DOHH2 (cell line): ENCODE data around the gene MICU2.

Source experiments
- EZH2phosphoT487 ChIP-seq: fragments of 200-600 bp; sonication (generic); IDR thresholded peaks from 2 replicates; pipeline ENCODE4 v1.6.1; 2017; ENCODE audit warnings: borderline replicate concordance, mild to moderate bottlenecking, antibody characterized with exemption, low read length, moderate library complexity, mixed read lengths
- TF ChIP-seq, protein P1 (sequence below): fragments of 200-600 bp; sonication (generic); IDR thresholded peaks from one replicate; pipeline ENCODE4 v1.5.1; 2014; ENCODE audit warnings: antibody characterized with exemption, mild to moderate bottlenecking, low read depth, low read length; ENCODE audit not compliant: poor library complexity, severe bottlenecking

DNA sequence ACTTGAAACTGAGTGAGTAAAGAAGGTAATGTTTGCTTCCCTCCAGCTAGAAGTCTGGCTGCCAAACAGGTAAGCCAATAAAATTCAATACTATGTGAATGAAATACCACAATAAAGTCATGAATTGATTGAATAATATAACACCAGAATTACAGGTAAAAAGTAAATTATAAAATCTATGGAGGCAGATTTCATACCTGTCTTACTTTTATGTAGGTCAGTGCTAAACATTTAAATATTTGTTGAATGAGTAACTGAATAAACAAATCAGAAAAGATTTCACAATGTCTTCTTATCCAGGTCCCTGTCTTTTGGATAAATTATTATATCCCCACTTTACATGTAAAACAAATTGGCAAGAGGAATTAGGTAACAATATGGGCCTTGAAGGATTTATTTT lies 62.7 kb downstream of the MICU2 start:
- TF ChIP-seq, protein P1, sequence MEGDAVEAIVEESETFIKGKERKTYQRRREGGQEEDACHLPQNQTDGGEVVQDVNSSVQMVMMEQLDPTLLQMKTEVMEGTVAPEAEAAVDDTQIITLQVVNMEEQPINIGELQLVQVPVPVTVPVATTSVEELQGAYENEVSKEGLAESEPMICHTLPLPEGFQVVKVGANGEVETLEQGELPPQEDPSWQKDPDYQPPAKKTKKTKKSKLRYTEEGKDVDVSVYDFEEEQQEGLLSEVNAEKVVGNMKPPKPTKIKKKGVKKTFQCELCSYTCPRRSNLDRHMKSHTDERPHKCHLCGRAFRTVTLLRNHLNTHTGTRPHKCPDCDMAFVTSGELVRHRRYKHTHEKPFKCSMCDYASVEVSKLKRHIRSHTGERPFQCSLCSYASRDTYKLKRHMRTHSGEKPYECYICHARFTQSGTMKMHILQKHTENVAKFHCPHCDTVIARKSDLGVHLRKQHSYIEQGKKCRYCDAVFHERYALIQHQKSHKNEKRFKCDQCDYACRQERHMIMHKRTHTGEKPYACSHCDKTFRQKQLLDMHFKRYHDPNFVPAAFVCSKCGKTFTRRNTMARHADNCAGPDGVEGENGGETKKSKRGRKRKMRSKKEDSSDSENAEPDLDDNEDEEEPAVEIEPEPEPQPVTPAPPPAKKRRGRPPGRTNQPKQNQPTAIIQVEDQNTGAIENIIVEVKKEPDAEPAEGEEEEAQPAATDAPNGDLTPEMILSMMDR: no peak
- TF ChIP-seq EZH2phosphoT487: no peak
